Neural cell (in vitro differentiated cells): ENCODE measurements around the gene TMCO2. TPM values are rescaled to one million over a fixed set of nuclear protein-coding genes. Genes with fewer than 3 reads are reported as not detected.

Experiments
- H2AFZ ChIP-seq: fragments of 200-600, 300-800 bp; sonication (generic), shearing (Covaris generic); 2 replicates; pipeline ENCODE4 v1.6.0; 2014; ENCODE audit warnings: low read depth, mild to moderate bottlenecking, antibody characterized with exemption, low read length, moderate library complexity
- H3F3A ChIP-seq: fragments of 200-600 bp; shearing (Covaris generic); 2 replicates; pipeline ENCODE4 v1.6.1; 2016; ENCODE audit warnings: mild to moderate bottlenecking, moderate library complexity, mixed read lengths, antibody characterized with exemption, low read length; ENCODE audit not compliant: insufficient read depth, poor library complexity, severe bottlenecking
- H3K27ac ChIP-seq: fragments of 200-600, 300-800 bp; sonication (generic), shearing (Covaris generic); 2 replicates; pipeline ENCODE4 v1.5.1; 2014; ENCODE audit warnings: mild to moderate bottlenecking, low read length, moderate library complexity
- H3K27me3 ChIP-seq: fragments of 300-800, 200-600 bp; sonication (generic), shearing (Covaris generic); 2 replicates; pipeline ENCODE4 v1.6.0; 2014; ENCODE audit warnings: mild to moderate bottlenecking, low read depth, low read length, moderate library complexity; ENCODE audit not compliant: insufficient read depth
- H3K36me3 ChIP-seq: fragments of 300-800, 200-600 bp; sonication (generic), shearing (Covaris generic); 2 replicates; pipeline ENCODE4 v1.5.1; 2014; ENCODE audit warnings: mild to moderate bottlenecking, antibody characterized with exemption, low read length, moderate library complexity; ENCODE audit not compliant: insufficient read depth
- H3K4me2 ChIP-seq: fragments of 300-800, 200-600 bp; sonication (generic), shearing (Covaris generic); 2 replicates; pipeline ENCODE4 v1.6.0; 2014; ENCODE audit warnings: mild to moderate bottlenecking, low read length
- H3K4me3 ChIP-seq: fragments of 300-800, 200-600 bp; sonication (generic), shearing (Covaris generic); 2 replicates; pipeline ENCODE4 v1.5.1; 2014; ENCODE audit warnings: mild to moderate bottlenecking, low read length, moderate library complexity
- H3K79me2 ChIP-seq: fragments of 200-600 bp; shearing (Covaris generic); replicated peaks from 2 replicates; pipeline ENCODE4 v1.6.0; 2014; ENCODE audit warnings: mild to moderate bottlenecking, low read length, moderate library complexity; ENCODE audit not compliant: insufficient read depth
- H3K9ac ChIP-seq: fragments of 300-800, 200-600 bp; sonication (generic), shearing (Covaris generic); 2 replicates; pipeline ENCODE4 v1.6.1; 2016; ENCODE audit warnings: mild to moderate bottlenecking, low read length, mixed read lengths
- H3K9me2 ChIP-seq: fragments of 200-600 bp; shearing (Covaris generic); 2 replicates; pipeline ENCODE4 v1.6.1; 2016; ENCODE audit warnings: mild to moderate bottlenecking, low read length, mixed read lengths; ENCODE audit not compliant: insufficient read depth
- H3K9me3 ChIP-seq: fragments of 200-600, 300-800 bp; sonication (generic), shearing (Covaris generic); 2 replicates; pipeline ENCODE4 v1.6.1; 2016; ENCODE audit warnings: mild to moderate bottlenecking, mixed run types, low read length, moderate library complexity, mixed read lengths
- H4K20me1 ChIP-seq: fragments of 200-600 bp; shearing (Covaris generic); 2 replicates; pipeline ENCODE4 v1.6.1; 2016; ENCODE audit warnings: mild to moderate bottlenecking, mixed run types; ENCODE audit not compliant: insufficient read depth
- CTCF ChIP-seq: fragments of 450-650 bp; IDR thresholded peaks from 2 replicates; pipeline ENCODE4 v1.5.1; 2014; ENCODE audit warnings: antibody characterized with exemption, mild to moderate bottlenecking, moderate library complexity; ENCODE audit not compliant: poor library complexity, severe bottlenecking
- EP300 ChIP-seq: fragments of 450-650 bp; conservative IDR thresholded peaks from 2 replicates; pipeline ENCODE4 v1.6.1; 2014; ENCODE audit warnings: antibody characterized with exemption, mild to moderate bottlenecking, moderate library complexity; ENCODE audit not compliant: poor library complexity, severe bottlenecking
- EZH2 ChIP-seq: fragments of 200-600, 300-800 bp; shearing (Covaris generic), sonication (generic); IDR thresholded peaks from 2 replicates; pipeline ENCODE4 v1.6.1; 2014; ENCODE audit warnings: antibody characterized with exemption, low read length, borderline replicate concordance, mild to moderate bottlenecking; ENCODE audit not compliant: insufficient read depth, poor library complexity, severe bottlenecking
- MXI1 ChIP-seq: fragments of 450-650 bp; conservative IDR thresholded peaks from 2 replicates; pipeline ENCODE4 v1.6.1; 2014; ENCODE audit warnings: antibody characterized with exemption, mild to moderate bottlenecking; ENCODE audit not compliant: poor library complexity, severe bottlenecking
- POLR2AphosphoS5 ChIP-seq: IDR thresholded peaks from 2 replicates; pipeline ENCODE4 v1.6.1; 2012
- RAD21 ChIP-seq: fragments of 450-650 bp; conservative IDR thresholded peaks from 2 replicates; pipeline ENCODE4 v1.6.1; 2014; ENCODE audit warnings: antibody characterized with exemption, mild to moderate bottlenecking, moderate library complexity
- REST ChIP-seq: IDR thresholded peaks from 2 replicates; pipeline ENCODE4 v1.6.1; 2012; ENCODE audit warnings: borderline replicate concordance
- SMC3 ChIP-seq: fragments of 450-650 bp; conservative IDR thresholded peaks from 2 replicates; pipeline ENCODE4 v1.6.1; 2014; ENCODE audit warnings: antibody characterized with exemption, mild to moderate bottlenecking, moderate library complexity; ENCODE audit not compliant: poor library complexity
- TAF1 ChIP-seq: IDR thresholded peaks from 2 replicates; pipeline ENCODE4 v1.6.1; 2012; ENCODE audit warnings: low read depth
- polyA plus RNA-seq: library from polyadenylated mRNA; depleted of rRNA; stranded (reverse); fragments of >200 nt; gene quantifications from 2 replicates; pipeline ENCODE4 v1.2.3, GENCODE V29; 2014

Gene TMCO2
- polyA plus RNA-seq, 1 donor from 2014 or later = not detected

GRCh38 chr1:40264354-40264781, 16.6 kb downstream of the TMCO2 start:
- H3F3A ChIP-seq = no peaks in the 10 kb centered on the region
- H3K4me3 ChIP-seq = no peak overlapping the region
- TF ChIP-seq EZH2 = no peak
- TF ChIP-seq EP300 = no peak
- no peak for TF ChIP-seq RAD21
- no peak for TF ChIP-seq SMC3
- TF ChIP-seq TAF1 = no peak
- TF ChIP-seq CTCF = no peak
- TF ChIP-seq REST = no peak
- no peak for TF ChIP-seq MXI1
- no peak for TF ChIP-seq POLR2AphosphoS5
- H3K9me2 ChIP-seq = no peaks in the 10 kb centered on the region
- H3K9me3 ChIP-seq = no peaks in the 10 kb centered on the region
- peaks cover 8% of the 10 kb centered on the region for H3K79me2 ChIP-seq
- H2AFZ ChIP-seq = no peak overlapping the region
- H3K36me3 ChIP-seq = peaks cover 14% of the 10 kb centered on the region
- H3K4me2 ChIP-seq = no peak overlapping the region
- no peak overlapping the region for H3K27ac ChIP-seq
- no peaks in the 10 kb centered on the region for H4K20me1 ChIP-seq
- no peak overlapping the region for H3K9ac ChIP-seq
- no peaks in the 10 kb centered on the region for H3K27me3 ChIP-seq

- no peaks in the 10 kb centered on the region for H3K9me3 ChIP-seq
- no peaks in the 10 kb centered on the region for H3F3A ChIP-seq
- no peak for TF ChIP-seq MXI1
- no peak for TF ChIP-seq REST
- no peak overlapping the region for H3K4me2 ChIP-seq
- H3K79me2 ChIP-seq = peaks cover 4% of the 10 kb centered on the region
- H3K27ac ChIP-seq = no peak overlapping the region
- H2AFZ ChIP-seq = no peak overlapping the region
- H3K36me3 ChIP-seq = peaks cover 14% of the 10 kb centered on the region
- no peak overlapping the region for H3K4me3 ChIP-seq
- H4K20me1 ChIP-seq = no peaks in the 10 kb centered on the region
- no peaks in the 10 kb centered on the region for H3K27me3 ChIP-seq
- no peak overlapping the region for H3K9ac ChIP-seq
- no peaks in the 10 kb centered on the region for H3K9me2 ChIP-seq
Measured at GRCh38 chr1:40265298-40265697, 17.6 kb downstream of the TMCO2 start.
